Upper lobe of right lung (tissue), 1 donor: ENCODE measurements around the gene MAP3K5. TPM values are rescaled to one million over a fixed set of nuclear protein-coding genes. Genes with fewer than 3 reads are reported as not detected.

Source experiments
- ATAC-seq: fragments of 200-7000 bp; cut with Tn5 transposase; one replicate; pipeline ENCODE4 v1.9.1; 2020; ENCODE audit warnings: mild to moderate bottlenecking, moderate library complexity
- DNase-seq: peaks from one replicate; pipeline ENCODE4 v3.0.0-alpha.2; 2020
- H3K27ac ChIP-seq: fragments of 200-600 bp; one replicate; pipeline ENCODE4 v1.8.0; 2022
- H3K27me3 ChIP-seq: fragments of 200-600 bp; one replicate; pipeline ENCODE4 v1.8.0; 2022; ENCODE audit warnings: mild to moderate bottlenecking
- H3K36me3 ChIP-seq: fragments of 200-600 bp; one replicate; pipeline ENCODE4 v1.8.0; 2022
- H3K4me1 ChIP-seq: fragments of 200-600 bp; one replicate; pipeline ENCODE4 v1.8.0; 2022
- H3K4me3 ChIP-seq: fragments of 200-600 bp; one replicate; pipeline ENCODE4 v1.8.0; 2022; ENCODE audit warnings: mild to moderate bottlenecking
- H3K9me3 ChIP-seq: fragments of 200-600 bp; one replicate; pipeline ENCODE4 v1.8.0; 2022
- CTCF ChIP-seq: fragments of 200-600 bp; IDR thresholded peaks from one replicate; pipeline ENCODE4 v1.8.0; 2022; ENCODE audit warnings: antibody characterized with exemption
- intact Hi-C: fragments of 100-400 bp; cut with DNase I; formaldehyde crosslinking; loops from one replicate; pipeline ENCODE4 v1.11.0; 2022
- total RNA-seq: library from RNA; stranded (reverse); fragmentation: NEBNext Ultra II Directional; extraction: Animal tissue kit (Norgen Biotek cat#: 25700); gene quantifications from one replicate; pipeline ENCODE4 v1.2.1, GENCODE V29; 2021
- donor health status: DM: no; HTN: yes; CAD: no; lungs with severe emphysema.

Gene MAP3K5
- total RNA-seq, 1 donor from 2014 or later = 32.5 TPM

GRCh38 chr6:136604328-136604825, 187.9 kb downstream of the MAP3K5 start:
- Histone ChIP-seq H3K4me1 (peaks cover 6% of the 10 kb centered on the region), H3K27me3 (no peaks in the 10 kb centered on the region), H3K36me3 (peaks cover 32% of the 10 kb centered on the region), H3K27ac (no peak overlapping the region), H3K4me3 (no peak overlapping the region), H3K9me3 (no peaks in the 10 kb centered on the region)
- no peak for ATAC-seq
- DNase-seq = no peak
- intact Hi-C loops = no loop called here
- no peak for TF ChIP-seq CTCF

- intact Hi-C loops = no loop called here
- no peak for TF ChIP-seq CTCF
- H3K27ac ChIP-seq = no peak overlapping the region
- ATAC-seq = no peak
- no peaks in the 10 kb centered on the region for H3K4me1 ChIP-seq
- H3K27me3 ChIP-seq = no peaks in the 10 kb centered on the region
- no peaks in the 10 kb centered on the region for H3K9me3 ChIP-seq
- peaks cover 31% of the 10 kb centered on the region for H3K36me3 ChIP-seq
- DNase-seq = no peak
- H3K4me3 ChIP-seq = no peak overlapping the region
These were observed 191.5 kb downstream of the MAP3K5 start for GRCh38 chr6:136600818-136601217.

- Histone ChIP-seq H3K27ac (no peak overlapping the region), H3K4me3 (no peak overlapping the region), H3K27me3 (no peaks in the 10 kb centered on the region), H3K4me1 (peaks cover 3% of the 10 kb centered on the region), H3K9me3 (no peaks in the 10 kb centered on the region), H3K36me3 (peaks cover 32% of the 10 kb centered on the region)
- no peak for TF ChIP-seq CTCF
- DNase-seq = no peak
- ATAC-seq = no peak
- intact Hi-C loops = no loop called here
These were observed 192.8 kb downstream of the MAP3K5 start for GRCh38 chr6:136599329-136600011.

- ATAC-seq (no peak), DNase-seq (no peak)
- H3K27me3 ChIP-seq = no peaks in the 10 kb centered on the region
- H3K36me3 ChIP-seq = peaks cover 18% of the 10 kb centered on the region
- H3K4me1 ChIP-seq = peaks cover 14% of the 10 kb centered on the region
- H3K9me3 ChIP-seq = no peaks in the 10 kb centered on the region
- no peak overlapping the region for H3K4me3 ChIP-seq
- no peak for TF ChIP-seq CTCF
- intact Hi-C loops = no loop called here
- H3K27ac ChIP-seq = no peak overlapping the region
These were observed 194.2 kb downstream of the MAP3K5 start for GRCh38 chr6:136598048-136598447.

GRCh38 chr6:136594671-136595070, 197.6 kb downstream of the MAP3K5 start:
- no peaks in the 10 kb centered on the region for H3K27me3 ChIP-seq
- H3K4me1 ChIP-seq = peaks cover 14% of the 10 kb centered on the region
- intact Hi-C loops = no loop called here
- no peak for TF ChIP-seq CTCF
- no peak overlapping the region for H3K4me3 ChIP-seq
- no peak overlapping the region for H3K27ac ChIP-seq
- no peaks in the 10 kb centered on the region for H3K9me3 ChIP-seq
- ATAC-seq (no peak), DNase-seq (no peak)
- peaks cover 37% of the 10 kb centered on the region for H3K36me3 ChIP-seq
